Fibroblast of mammary gland (primary cell): ENCODE data around the gene GALNT18.
A peak's percentile ranks its signal among the peaks of the same experiment; 100 is the strongest.

Experiments
- DNase-seq: peaks from one replicate; pipeline ENCODE4 v3.0.0-alpha.2; 2010; ENCODE audit warnings: low read depth
- H3K4me3 ChIP-seq: 2 replicates; pipeline ENCODE4 v1.5.1; 2011; ENCODE audit warnings: low read depth, mild to moderate bottlenecking, low read length, moderate library complexity; ENCODE audit not compliant: control insufficient read depth
- CTCF ChIP-seq: conservative IDR thresholded peaks from 2 replicates; pipeline ENCODE4 v1.5.1; 2011; ENCODE audit warnings: low read depth, low read length, inconsistent platforms; ENCODE audit not compliant: control insufficient read depth, insufficient read depth

Gene GALNT18

GRCh38 chr11:11598243-11598642 lies 23.6 kb downstream of the GALNT18 start:
- no peak overlapping the region for H3K4me3 ChIP-seq
- TF ChIP-seq CTCF: no peak
- DNase-seq: no peak

- no peak for TF ChIP-seq CTCF
- no peak overlapping the region for H3K4me3 ChIP-seq
- no peak for DNase-seq
These were observed 27.6 kb downstream of the GALNT18 start for GRCh38 chr11:11594162-11594561.

GRCh38 chr11:11592146-11592684 lies 29.6 kb downstream of the GALNT18 start:
- no peak for DNase-seq
- TF ChIP-seq CTCF: no peak

GRCh38 chr11:11589437-11589836 lies 32.4 kb downstream of the GALNT18 start:
- DNase-seq: no peak
- no peak for TF ChIP-seq CTCF
- H3K4me3 ChIP-seq: no peak overlapping the region

More at GRCh38 chr11:11592146-11592684, 29.6 kb downstream of the GALNT18 start:
- no peak overlapping the region for H3K4me3 ChIP-seq

GRCh38 chr11:11588891-11589290 lies 32.9 kb downstream of the GALNT18 start:
- no peak for DNase-seq
- H3K4me3 ChIP-seq: no peak overlapping the region

GRCh38 chr11:11588243-11588642 lies 33.6 kb downstream of the GALNT18 start:
- no peak overlapping the region for H3K4me3 ChIP-seq
- TF ChIP-seq CTCF: no peak
- DNase-seq: no peak

More at GRCh38 chr11:11588891-11589290, 32.9 kb downstream of the GALNT18 start:
- no peak for TF ChIP-seq CTCF

GRCh38 chr11:11587122-11587521 lies 34.7 kb downstream of the GALNT18 start:
- no peak overlapping the region for H3K4me3 ChIP-seq
- DNase-seq: peak; percentile 9
- no peak for TF ChIP-seq CTCF
